ENCODE measurements around the gene CHMP2A.

- TF ChIP-seq YY1 (IDR thresholded peaks at IDR 0.05): no peak
- no peak for TF ChIP-seq JUND (IDR thresholded peaks at IDR 0.05)
- no peak for TF ChIP-seq CTCF (IDR thresholded peaks at IDR 0.05; ENCODE audit: low read depth, low read length, missing input control)
- TF ChIP-seq RAD21 (IDR thresholded peaks at IDR 0.05): no peak
- no peak for TF ChIP-seq ZBTB33 (IDR thresholded peaks at IDR 0.05)
- TF ChIP-seq GABPA (IDR thresholded peaks at IDR 0.05 in 1 of 2, conservative IDR thresholded peaks at IDR 0.05 in 1 of 2): no peak
- TF ChIP-seq EGR1 (IDR thresholded peaks at IDR 0.05; ENCODE audit: low read depth in 2 of 2): no peak
- no peak for TF ChIP-seq FOXA2 (IDR thresholded peaks at IDR 0.05)
- no peak for TF ChIP-seq SP1 (IDR thresholded peaks at IDR 0.05)
- TF ChIP-seq ATF3 (IDR thresholded peaks at IDR 0.05): no peak
These were observed 16.1 kb upstream of the CHMP2A start for GRCh38 chr19:58570770-58571574.
